ENCODE results near the gene DARS1.
"Not testable (repeated sequence)": the region's sequence is repeated elsewhere in the genome, so short reads cannot be mapped to it uniquely, and the experiment has no call there.

DNA sequence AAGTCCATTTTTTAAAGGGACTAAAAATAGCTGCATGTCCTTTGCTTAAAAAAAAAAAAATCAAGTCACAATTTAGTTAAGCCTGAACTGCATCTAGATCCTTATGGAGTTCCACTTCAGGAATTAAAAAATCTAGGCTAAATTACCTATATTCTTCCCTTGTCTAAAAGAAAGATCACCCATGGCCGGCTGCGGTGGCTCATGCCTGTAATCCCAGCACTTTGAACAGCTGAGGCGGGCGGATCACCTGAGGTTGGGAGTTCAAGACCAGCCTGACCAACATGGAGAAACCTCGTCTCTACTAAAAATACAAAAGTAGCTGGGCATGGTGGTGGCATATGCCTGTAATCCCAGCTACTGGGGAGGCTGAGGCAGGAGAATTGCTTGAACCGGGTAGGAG lies 26.5 kb downstream of the DARS1 start:
- TF ChIP-seq, protein P1, sequence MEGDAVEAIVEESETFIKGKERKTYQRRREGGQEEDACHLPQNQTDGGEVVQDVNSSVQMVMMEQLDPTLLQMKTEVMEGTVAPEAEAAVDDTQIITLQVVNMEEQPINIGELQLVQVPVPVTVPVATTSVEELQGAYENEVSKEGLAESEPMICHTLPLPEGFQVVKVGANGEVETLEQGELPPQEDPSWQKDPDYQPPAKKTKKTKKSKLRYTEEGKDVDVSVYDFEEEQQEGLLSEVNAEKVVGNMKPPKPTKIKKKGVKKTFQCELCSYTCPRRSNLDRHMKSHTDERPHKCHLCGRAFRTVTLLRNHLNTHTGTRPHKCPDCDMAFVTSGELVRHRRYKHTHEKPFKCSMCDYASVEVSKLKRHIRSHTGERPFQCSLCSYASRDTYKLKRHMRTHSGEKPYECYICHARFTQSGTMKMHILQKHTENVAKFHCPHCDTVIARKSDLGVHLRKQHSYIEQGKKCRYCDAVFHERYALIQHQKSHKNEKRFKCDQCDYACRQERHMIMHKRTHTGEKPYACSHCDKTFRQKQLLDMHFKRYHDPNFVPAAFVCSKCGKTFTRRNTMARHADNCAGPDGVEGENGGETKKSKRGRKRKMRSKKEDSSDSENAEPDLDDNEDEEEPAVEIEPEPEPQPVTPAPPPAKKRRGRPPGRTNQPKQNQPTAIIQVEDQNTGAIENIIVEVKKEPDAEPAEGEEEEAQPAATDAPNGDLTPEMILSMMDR (IDR thresholded peaks at IDR 0.05; ENCODE audit: low read depth, low read length, poor library complexity, severe bottlenecking) = not testable (repeated sequence)
- not testable (repeated sequence) for TF ChIP-seq EZH2phosphoT487 (IDR thresholded peaks at IDR 0.05; ENCODE audit: borderline replicate concordance, low read length)

All from DOHH2 (cell line).